ENCODE data around the gene ZNF554.

The ZNF554 gene

DNA sequence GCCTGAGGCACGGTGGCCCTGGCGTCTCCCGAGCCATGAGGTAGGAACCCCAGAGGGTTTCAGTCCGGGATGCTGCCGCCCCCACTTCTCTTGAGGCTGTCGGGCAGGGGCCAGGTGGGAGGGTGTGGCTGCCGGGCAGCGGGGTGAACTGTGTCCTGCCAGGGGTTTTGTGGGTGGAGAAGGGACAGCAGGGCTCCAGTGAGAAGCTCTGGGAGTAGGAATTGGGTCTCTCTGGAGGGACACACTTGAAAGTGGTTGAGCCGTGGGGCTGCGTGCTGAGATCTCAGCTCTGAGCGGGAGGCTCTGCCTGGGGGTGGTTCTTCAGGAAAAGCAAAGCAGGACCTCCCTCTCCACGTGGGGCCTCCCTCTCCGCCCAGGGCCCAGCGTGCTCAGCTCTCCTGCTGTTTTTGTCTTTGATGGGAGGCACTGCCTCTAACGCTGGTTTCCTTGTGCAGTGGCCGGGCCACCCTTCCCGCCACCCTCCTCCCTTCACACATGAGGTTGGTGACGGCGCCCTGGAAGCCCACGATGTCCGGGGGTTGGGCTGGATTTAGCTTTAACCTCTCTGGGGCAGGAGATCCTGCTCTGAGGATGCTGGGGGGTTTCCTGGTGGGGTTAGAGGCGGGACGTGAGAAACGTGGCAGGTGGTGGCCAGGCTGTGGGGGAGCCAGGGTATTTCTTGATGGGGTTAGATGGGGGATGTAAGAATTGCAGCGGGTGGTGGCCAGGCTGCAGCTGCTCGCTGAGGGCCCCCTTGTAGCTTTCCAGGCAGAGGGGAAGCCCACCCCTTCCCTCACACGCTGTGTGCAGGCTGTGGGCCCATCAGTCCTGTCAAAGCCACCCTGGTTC lies 15.3 kb upstream of the ZNF554 start:
- H3K4me3 ChIP-seq (ENCODE audit: low read depth, low read length) = no peak overlapping the region
- TF ChIP-seq, protein P1, sequence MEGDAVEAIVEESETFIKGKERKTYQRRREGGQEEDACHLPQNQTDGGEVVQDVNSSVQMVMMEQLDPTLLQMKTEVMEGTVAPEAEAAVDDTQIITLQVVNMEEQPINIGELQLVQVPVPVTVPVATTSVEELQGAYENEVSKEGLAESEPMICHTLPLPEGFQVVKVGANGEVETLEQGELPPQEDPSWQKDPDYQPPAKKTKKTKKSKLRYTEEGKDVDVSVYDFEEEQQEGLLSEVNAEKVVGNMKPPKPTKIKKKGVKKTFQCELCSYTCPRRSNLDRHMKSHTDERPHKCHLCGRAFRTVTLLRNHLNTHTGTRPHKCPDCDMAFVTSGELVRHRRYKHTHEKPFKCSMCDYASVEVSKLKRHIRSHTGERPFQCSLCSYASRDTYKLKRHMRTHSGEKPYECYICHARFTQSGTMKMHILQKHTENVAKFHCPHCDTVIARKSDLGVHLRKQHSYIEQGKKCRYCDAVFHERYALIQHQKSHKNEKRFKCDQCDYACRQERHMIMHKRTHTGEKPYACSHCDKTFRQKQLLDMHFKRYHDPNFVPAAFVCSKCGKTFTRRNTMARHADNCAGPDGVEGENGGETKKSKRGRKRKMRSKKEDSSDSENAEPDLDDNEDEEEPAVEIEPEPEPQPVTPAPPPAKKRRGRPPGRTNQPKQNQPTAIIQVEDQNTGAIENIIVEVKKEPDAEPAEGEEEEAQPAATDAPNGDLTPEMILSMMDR (IDR thresholded peaks at IDR 0.05; ENCODE audit: borderline replicate concordance, insufficient read depth, low read depth, low read length) = no peak

DNA sequence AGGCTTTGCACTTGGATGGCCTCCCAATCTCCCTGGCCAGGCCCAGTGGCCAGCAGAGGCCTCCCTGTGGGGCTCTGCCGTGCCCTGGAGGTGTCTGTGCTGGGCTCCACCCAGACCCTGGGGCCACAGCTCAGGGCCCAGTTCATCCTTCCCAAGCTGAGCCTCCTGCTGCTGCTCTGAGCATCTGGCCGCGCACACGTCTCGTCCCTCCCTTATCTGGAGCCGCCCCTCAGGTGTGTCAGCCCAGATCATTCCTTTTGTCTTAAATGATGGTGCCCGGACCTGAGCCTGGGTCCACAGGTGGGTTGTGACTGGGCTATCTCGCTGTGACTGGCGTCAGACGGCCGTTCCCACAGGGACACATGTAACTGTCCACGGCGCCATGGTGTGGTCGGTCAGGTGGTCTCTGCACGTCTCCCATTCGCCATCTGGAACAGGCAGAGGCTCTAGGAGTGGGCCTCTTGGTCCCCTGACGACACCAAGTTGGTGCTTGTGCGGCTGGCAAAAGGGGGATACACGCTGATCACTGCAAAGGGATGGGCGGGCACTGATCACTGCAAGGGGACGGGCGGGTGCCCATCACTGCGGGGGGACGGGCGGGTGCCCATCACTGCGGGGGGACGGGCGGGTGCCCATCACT lies 14.3 kb upstream of the ZNF554 start:
- TF ChIP-seq, protein P1 (IDR thresholded peaks at IDR 0.05; ENCODE audit: borderline replicate concordance, insufficient read depth, low read depth, low read length) = no peak
- no peak overlapping the region for H3K4me3 ChIP-seq (ENCODE audit: low read depth, low read length)

DNA sequence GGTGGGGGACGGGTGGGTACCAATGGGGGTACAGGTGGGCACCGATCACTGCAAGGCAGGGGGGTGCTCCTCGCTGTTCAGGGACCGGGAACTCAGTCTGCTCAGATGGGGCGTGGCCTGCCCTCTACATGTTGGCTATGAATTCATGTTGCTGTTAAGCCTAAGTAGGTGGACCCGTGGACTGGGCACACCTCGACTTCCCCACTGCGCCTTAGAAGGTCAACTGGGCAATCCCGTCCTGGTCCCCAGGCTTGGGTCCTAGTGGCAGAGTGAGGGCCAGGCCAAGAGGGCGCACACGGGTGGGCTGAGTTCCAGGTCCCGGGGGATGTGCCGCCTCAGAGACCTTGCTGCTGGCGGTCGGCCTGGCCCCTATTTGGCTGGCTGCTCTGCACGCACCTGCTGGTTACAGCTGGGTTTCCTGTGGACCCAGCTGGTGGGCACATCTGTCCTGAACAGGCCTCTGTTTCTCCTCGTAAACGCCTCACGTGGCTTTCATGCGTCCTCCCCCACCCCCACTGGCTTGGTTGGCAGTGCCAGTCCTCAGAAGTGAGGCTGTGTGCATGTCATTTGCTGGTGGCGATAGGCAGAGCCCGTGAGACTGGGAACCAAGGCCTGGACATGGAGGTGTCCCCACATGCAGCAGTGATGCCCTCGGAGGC lies 13.5 kb upstream of the ZNF554 start:
- no peak overlapping the region for H3K4me3 ChIP-seq (ENCODE audit: low read depth, low read length)
- TF ChIP-seq, protein P1 (IDR thresholded peaks at IDR 0.05; ENCODE audit: borderline replicate concordance, insufficient read depth, low read depth, low read length) = no peak

DNA sequence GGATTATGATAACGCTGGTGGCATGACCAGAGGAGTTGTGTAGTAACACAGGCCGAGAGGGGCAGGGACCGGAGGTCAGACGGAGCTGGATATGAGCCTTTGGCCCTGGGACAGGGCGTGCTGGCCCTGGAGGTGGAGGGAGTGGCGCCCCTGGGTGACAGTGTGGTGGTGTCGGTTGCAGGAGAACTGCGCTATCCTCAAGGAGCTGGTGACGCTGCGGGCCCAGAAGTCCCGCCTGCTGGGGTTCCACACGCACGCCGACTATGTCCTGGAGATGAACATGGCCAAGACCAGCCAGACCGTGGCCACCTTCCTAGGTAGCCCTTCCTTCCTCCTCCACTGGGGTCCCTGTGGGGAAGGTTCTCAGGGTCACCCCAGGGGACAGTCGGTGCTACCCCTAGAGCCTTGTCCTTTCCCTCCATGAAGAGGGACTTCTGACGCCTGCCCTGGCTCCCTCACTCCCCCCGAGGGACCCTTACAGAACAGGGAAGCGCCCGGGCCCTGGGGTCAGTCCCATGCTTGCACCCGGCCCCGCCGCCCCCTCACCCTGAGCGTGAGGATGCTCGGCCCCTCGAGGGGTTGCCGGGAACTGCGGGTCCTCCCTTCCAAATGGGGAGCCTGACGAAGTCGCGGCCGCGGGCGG lies 12.8 kb upstream of the ZNF554 start:
- TF ChIP-seq, protein P1 (IDR thresholded peaks at IDR 0.05; ENCODE audit: borderline replicate concordance, insufficient read depth, low read depth, low read length) = no peak
- no peak overlapping the region for H3K4me3 ChIP-seq (ENCODE audit: low read depth, low read length)

DNA sequence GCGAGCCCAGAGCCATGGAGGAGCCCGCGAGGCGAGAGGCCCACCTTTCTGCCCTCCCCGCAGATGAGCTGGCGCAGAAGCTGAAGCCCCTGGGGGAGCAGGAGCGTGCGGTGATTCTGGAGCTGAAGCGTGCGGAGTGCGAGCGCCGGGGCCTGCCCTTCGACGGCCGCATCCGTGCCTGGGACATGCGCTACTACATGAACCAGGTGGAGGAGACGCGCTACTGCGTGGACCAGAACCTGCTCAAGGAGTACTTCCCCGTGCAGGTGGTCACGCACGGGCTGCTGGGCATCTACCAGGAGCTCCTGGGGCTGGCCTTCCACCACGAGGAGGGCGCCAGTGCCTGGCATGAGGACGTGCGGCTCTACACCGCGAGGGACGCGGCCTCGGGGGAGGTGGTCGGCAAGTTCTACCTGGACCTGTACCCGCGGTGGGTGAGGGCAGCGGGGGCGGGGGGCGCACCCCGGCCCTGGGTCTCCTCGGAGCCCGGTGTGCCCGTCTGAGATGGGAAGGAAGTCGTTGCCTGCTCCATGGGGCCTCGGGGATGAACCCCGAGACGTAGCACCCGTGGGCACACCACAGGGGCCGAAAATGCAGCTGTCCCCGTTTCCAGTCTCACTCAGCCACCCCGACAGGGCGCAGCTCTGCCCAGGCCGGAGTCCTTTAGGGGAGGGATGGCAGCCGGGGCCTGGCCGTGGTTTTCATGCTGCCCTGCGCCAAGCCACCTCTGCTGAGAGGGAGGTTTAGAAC lies 12.1 kb upstream of the ZNF554 start:
- H3K4me3 ChIP-seq (ENCODE audit: low read depth, low read length) = no peak overlapping the region
- TF ChIP-seq, protein P1 (IDR thresholded peaks at IDR 0.05; ENCODE audit: borderline replicate concordance, insufficient read depth, low read depth, low read length) = no peak

DNA sequence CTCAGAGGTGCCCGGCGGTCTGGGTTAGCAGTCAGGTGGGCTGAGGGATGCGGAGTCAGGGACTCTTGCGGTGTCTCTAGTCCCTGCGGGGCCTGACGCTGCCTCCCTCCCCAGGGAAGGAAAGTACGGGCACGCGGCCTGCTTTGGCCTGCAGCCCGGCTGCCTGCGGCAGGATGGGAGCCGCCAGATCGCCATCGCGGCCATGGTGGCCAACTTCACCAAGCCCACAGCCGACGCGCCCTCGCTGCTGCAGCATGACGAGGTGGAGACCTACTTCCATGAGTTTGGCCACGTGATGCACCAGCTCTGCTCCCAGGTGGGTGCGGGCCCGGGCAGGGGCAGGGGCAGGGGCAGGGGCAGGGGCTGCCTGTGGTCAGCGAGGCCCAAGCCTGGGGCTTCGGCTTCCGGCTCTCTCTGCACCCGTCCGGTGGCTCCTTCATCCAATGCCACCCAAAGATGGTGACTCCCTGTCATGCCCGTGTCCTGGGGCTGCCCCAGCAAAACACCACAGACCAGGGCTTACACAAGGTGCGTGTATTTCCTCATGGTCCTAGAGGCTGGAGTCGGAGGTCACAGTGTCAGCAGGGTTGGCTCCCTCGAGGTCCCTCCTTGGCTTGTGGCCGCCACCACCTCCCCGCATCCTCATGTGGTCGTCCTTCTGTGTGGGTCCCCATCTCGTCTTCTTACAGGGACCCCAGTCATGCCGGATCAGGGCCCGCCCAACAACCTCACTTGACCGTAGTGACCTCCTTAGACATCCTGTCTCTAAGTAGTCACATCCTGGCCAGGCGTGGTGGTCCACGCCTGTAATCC lies 11.3 kb upstream of the ZNF554 start:
- H3K4me3 ChIP-seq (ENCODE audit: low read depth, low read length) = no peak overlapping the region
- TF ChIP-seq, protein P1 (IDR thresholded peaks at IDR 0.05; ENCODE audit: borderline replicate concordance, insufficient read depth, low read depth, low read length) = no peak
